ENCODE measurements around the gene PIP5KL1. TPM values are rescaled to one million over a fixed set of nuclear protein-coding genes. Genes with fewer than 3 reads are reported as not detected.

PIP5KL1 gene
- total RNA-seq, 1 donor from 2014 or later, result 11.5 TPM

GRCh38 chr9:127929625-127929979, 975 bp downstream of the PIP5KL1 start:
- DNase-seq (no peak), ATAC-seq (no peak)
- TF ChIP-seq, protein P1, sequence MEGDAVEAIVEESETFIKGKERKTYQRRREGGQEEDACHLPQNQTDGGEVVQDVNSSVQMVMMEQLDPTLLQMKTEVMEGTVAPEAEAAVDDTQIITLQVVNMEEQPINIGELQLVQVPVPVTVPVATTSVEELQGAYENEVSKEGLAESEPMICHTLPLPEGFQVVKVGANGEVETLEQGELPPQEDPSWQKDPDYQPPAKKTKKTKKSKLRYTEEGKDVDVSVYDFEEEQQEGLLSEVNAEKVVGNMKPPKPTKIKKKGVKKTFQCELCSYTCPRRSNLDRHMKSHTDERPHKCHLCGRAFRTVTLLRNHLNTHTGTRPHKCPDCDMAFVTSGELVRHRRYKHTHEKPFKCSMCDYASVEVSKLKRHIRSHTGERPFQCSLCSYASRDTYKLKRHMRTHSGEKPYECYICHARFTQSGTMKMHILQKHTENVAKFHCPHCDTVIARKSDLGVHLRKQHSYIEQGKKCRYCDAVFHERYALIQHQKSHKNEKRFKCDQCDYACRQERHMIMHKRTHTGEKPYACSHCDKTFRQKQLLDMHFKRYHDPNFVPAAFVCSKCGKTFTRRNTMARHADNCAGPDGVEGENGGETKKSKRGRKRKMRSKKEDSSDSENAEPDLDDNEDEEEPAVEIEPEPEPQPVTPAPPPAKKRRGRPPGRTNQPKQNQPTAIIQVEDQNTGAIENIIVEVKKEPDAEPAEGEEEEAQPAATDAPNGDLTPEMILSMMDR (IDR thresholded peaks at IDR 0.05), result no peak
- Histone ChIP-seq H3K36me3 (no peaks in the 10 kb centered on the region), H3K9me3 (no peaks in the 10 kb centered on the region), H3K4me1 (peaks cover 50% of the 10 kb centered on the region), H3K4me3 (no peak overlapping the region), H3K27ac (no peak overlapping the region), H3K27me3 (ENCODE audit: low read depth) (peaks cover 15% of the 10 kb centered on the region)
- intact Hi-C loops (cut with DNase I), result no loop called here

GRCh38 chr9:127928676-127929624, 1.6 kb downstream of the PIP5KL1 start:
- TF ChIP-seq, protein P1 (IDR thresholded peaks at IDR 0.05), result no peak
- intact Hi-C loops (cut with DNase I), result no loop called here
- peaks cover 50% of the 10 kb centered on the region for H3K4me1 ChIP-seq
- H3K27me3 ChIP-seq (ENCODE audit: low read depth), result peaks cover 15% of the 10 kb centered on the region
- ATAC-seq, result no peak
- H3K27ac ChIP-seq, result no peak overlapping the region
- no peak for DNase-seq
- no peaks in the 10 kb centered on the region for H3K36me3 ChIP-seq
- no peak overlapping the region for H3K4me3 ChIP-seq
- H3K9me3 ChIP-seq, result no peaks in the 10 kb centered on the region

GRCh38 chr9:127927988-127928675, 2.4 kb downstream of the PIP5KL1 start:
- H3K9me3 ChIP-seq, result no peaks in the 10 kb centered on the region
- no peak overlapping the region for H3K27ac ChIP-seq
- TF ChIP-seq, protein P1 (IDR thresholded peaks at IDR 0.05), result no peak
- peaks cover 50% of the 10 kb centered on the region for H3K4me1 ChIP-seq
- intact Hi-C loops (cut with DNase I), result no loop called here
- peaks cover 15% of the 10 kb centered on the region for H3K27me3 ChIP-seq (ENCODE audit: low read depth)
- peak; percentile 56 for DNase-seq
- peak; percentile 11 to 28 for ATAC-seq
- H3K4me3 ChIP-seq, result peak overlapping the region; percentile 50
- H3K36me3 ChIP-seq, result no peaks in the 10 kb centered on the region

DNA sequence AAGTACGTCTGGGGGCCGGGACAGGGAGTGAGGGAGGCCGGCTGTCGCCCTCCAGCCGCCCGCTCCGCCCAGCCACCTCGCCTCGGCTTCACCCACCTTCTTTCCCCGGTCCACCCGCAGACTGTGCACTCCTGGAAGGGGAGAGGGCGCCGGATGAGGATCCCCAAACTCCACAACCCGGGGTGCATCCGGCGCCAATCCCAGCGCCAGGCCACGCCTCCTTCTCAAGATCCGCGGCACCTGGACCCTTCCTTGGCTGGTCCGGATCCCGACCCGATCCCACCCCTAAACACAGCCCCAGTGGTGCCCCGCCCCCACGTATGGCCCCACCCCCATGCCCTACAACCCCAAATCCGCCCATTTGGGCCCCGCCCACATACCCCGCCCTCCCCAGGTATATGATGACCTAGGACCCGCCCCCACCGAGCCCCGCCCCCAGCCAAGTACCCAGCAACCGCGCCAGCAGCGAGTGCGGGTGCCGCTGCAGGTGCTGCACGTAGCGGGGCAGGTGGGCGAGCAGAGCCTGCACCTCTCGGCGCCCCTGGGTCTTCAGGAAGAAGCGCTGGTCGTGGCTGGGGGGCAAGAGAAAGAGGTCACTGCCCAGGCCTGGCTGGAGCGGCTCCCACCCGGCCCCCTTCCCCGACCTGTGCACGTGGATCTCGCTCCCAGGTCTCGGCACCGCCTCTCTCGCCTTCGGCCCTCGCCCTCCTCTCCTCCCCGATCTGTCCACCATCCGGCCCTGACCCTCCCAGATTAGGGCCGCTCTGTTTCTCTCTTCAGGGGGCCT, 3.2 kb downstream of the PIP5KL1 start:
- ATAC-seq, result peak; percentile 51 to 61
- Histone ChIP-seq H3K4me3 (peak overlapping the region; percentile 50), H3K9me3 (no peaks in the 10 kb centered on the region), H3K27ac (no peak overlapping the region), H3K27me3 (ENCODE audit: low read depth) (peaks cover 15% of the 10 kb centered on the region), H3K36me3 (peaks cover 2% of the 10 kb centered on the region), H3K4me1 (peaks cover 50% of the 10 kb centered on the region)
- DNase-seq, result peak; percentile 84
- TF ChIP-seq, protein P1 (IDR thresholded peaks at IDR 0.05), result no peak
- intact Hi-C loops (cut with DNase I), result no loop called here

DNA sequence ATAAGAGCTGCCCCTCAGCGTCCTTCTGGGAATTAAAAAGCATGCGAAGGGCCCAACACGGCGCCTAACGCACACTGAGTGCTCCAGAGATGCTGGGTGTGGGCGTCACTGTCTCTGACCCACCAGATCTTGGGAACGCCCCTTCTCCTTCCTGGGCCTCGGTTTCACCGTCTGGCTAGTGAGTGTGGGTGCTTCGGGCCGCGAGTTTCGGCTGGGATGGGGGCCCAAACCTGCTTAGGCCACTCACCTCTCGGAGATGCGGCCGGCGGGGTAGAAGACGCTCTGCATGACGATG, 3.7 kb downstream of the PIP5KL1 start:
- Histone ChIP-seq H3K9me3 (no peaks in the 10 kb centered on the region), H3K27me3 (ENCODE audit: low read depth) (peaks cover 15% of the 10 kb centered on the region), H3K27ac (no peak overlapping the region), H3K4me1 (peaks cover 52% of the 10 kb centered on the region), H3K36me3 (peaks cover 4% of the 10 kb centered on the region), H3K4me3 (peak overlapping the region; percentile 50)
- TF ChIP-seq, protein P1 (IDR thresholded peaks at IDR 0.05), result no peak
- DNase-seq, result no peak
- ATAC-seq, result no peak
- intact Hi-C loops (cut with DNase I), result no loop called here
